ENCODE results near the gene ISG15. TPM values are rescaled to one million over a fixed set of nuclear protein-coding genes. Genes with fewer than 3 reads are reported as not detected.

Gene ISG15
- total and polyA plus RNA-seq, 2 experiments from 2014 or later, result 62.3 to 89.6 TPM

- 96% methylated on average over 23 of the region's 23 CpGs for WGBS (ENCODE audit: low lambda C conversion rate, missing lambda C conversion rate)
- no peaks in the 10 kb centered on the region for H3K9me3 ChIP-seq (ENCODE audit: low read depth)
- no peak overlapping the region for H3K4me3 ChIP-seq
- TF ChIP-seq EZH2phosphoT487 (IDR thresholded peaks at IDR 0.05; ENCODE audit: low read depth, severe bottlenecking, unreplicated experiment) (no peak), EZH2 (IDR thresholded peaks at IDR 0.05; ENCODE audit: borderline replicate concordance) (no peak), CTCF (IDR thresholded peaks at IDR 0.05; ENCODE audit: poor library complexity) (no peak)
- H3K79me2 ChIP-seq, result no peaks in the 10 kb centered on the region
- no peak for DNase-seq (ENCODE audit: low spot score)
- H3K4me1 ChIP-seq (ENCODE audit: insufficient read depth), result peaks cover 5% of the 10 kb centered on the region
- H2AFZ ChIP-seq, result no peak overlapping the region
- H3K27ac ChIP-seq, result no peak overlapping the region
- no peaks in the 10 kb centered on the region for H3K36me3 ChIP-seq (replicated peaks; ENCODE audit: insufficient read depth, low read depth)
- peaks cover 11% of the 10 kb centered on the region for H4K20me1 ChIP-seq (ENCODE audit: insufficient read depth, poor library complexity, severe bottlenecking)
- no peaks in the 10 kb centered on the region for H3K9me2 ChIP-seq (replicated peaks; ENCODE audit: insufficient read depth)
- H3K4me2 ChIP-seq, result no peak overlapping the region
- H3K27me3 ChIP-seq, result no peaks in the 10 kb centered on the region
Measured at GRCh38 chr1:1045129-1045528, 31.8 kb downstream of the ISG15 start.

- H3K4me2 ChIP-seq, result no peak overlapping the region
- whole genome bisulfite sequencing (ENCODE audit: low lambda C conversion rate, missing lambda C conversion rate), result 96% methylated on average over 11 of the region's 20 CpGs
- no peaks in the 10 kb centered on the region for H3K36me3 ChIP-seq (replicated peaks; ENCODE audit: insufficient read depth, low read depth)
- H3K27ac ChIP-seq, result no peak overlapping the region
- no peaks in the 10 kb centered on the region for H3K27me3 ChIP-seq
- H3K9me2 ChIP-seq (replicated peaks; ENCODE audit: insufficient read depth), result no peaks in the 10 kb centered on the region
- H3K4me1 ChIP-seq (ENCODE audit: insufficient read depth), result no peaks in the 10 kb centered on the region
- no peak overlapping the region for H2AFZ ChIP-seq
- H3K9me3 ChIP-seq (ENCODE audit: low read depth), result no peaks in the 10 kb centered on the region
- no peaks in the 10 kb centered on the region for H3K79me2 ChIP-seq
- H3K4me3 ChIP-seq, result no peak overlapping the region
- TF ChIP-seq EZH2phosphoT487 (IDR thresholded peaks at IDR 0.05; ENCODE audit: low read depth, severe bottlenecking, unreplicated experiment) (no peak), EZH2 (IDR thresholded peaks at IDR 0.05; ENCODE audit: borderline replicate concordance) (no peak), CTCF (IDR thresholded peaks at IDR 0.05; ENCODE audit: poor library complexity) (no peak)
- peaks cover 4% of the 10 kb centered on the region for H4K20me1 ChIP-seq (ENCODE audit: insufficient read depth, poor library complexity, severe bottlenecking)
- no peak for DNase-seq (ENCODE audit: low spot score)
Measured at GRCh38 chr1:1046243-1046642, 32.9 kb downstream of the ISG15 start.

GRCh38 chr1:1046767-1047166 is 33.5 kb downstream of the ISG15 start:
- no peak for TF ChIP-seq EZH2phosphoT487 (IDR thresholded peaks at IDR 0.05; ENCODE audit: low read depth, severe bottlenecking, unreplicated experiment)
- no peak for TF ChIP-seq CTCF (IDR thresholded peaks at IDR 0.05; ENCODE audit: poor library complexity)
- TF ChIP-seq EZH2 (IDR thresholded peaks at IDR 0.05; ENCODE audit: borderline replicate concordance), result no peak
- H3K4me1 ChIP-seq (ENCODE audit: insufficient read depth), result no peaks in the 10 kb centered on the region
- H3K4me3 ChIP-seq, result no peak overlapping the region
- H3K27ac ChIP-seq, result no peak overlapping the region
- no peak overlapping the region for H2AFZ ChIP-seq
- no peak overlapping the region for H3K4me2 ChIP-seq
- DNase-seq (ENCODE audit: low spot score), result no peak
- H3K9me3 ChIP-seq (ENCODE audit: low read depth), result no peaks in the 10 kb centered on the region
- WGBS (ENCODE audit: low lambda C conversion rate, missing lambda C conversion rate), result 96% methylated on average over 21 of the region's 26 CpGs
- no peaks in the 10 kb centered on the region for H3K27me3 ChIP-seq
- H3K9me2 ChIP-seq (replicated peaks; ENCODE audit: insufficient read depth), result no peaks in the 10 kb centered on the region
- no peaks in the 10 kb centered on the region for H3K79me2 ChIP-seq
- H4K20me1 ChIP-seq (ENCODE audit: insufficient read depth, poor library complexity, severe bottlenecking), result no peaks in the 10 kb centered on the region
- no peaks in the 10 kb centered on the region for H3K36me3 ChIP-seq (replicated peaks; ENCODE audit: insufficient read depth, low read depth)

- no peak overlapping the region for H2AFZ ChIP-seq
- no peak overlapping the region for H3K4me2 ChIP-seq
- no peak overlapping the region for H3K4me3 ChIP-seq
- no peaks in the 10 kb centered on the region for H3K27me3 ChIP-seq
- H3K27ac ChIP-seq, result no peak overlapping the region
- no peaks in the 10 kb centered on the region for H3K9me3 ChIP-seq (ENCODE audit: low read depth)
- H3K9me2 ChIP-seq (replicated peaks; ENCODE audit: insufficient read depth), result no peaks in the 10 kb centered on the region
- no peak for DNase-seq (ENCODE audit: low spot score)
- no peaks in the 10 kb centered on the region for H3K36me3 ChIP-seq (replicated peaks; ENCODE audit: insufficient read depth, low read depth)
- 95% methylated on average over 19 of the region's 19 CpGs for WGBS (ENCODE audit: low lambda C conversion rate, missing lambda C conversion rate)
- TF ChIP-seq EZH2phosphoT487 (IDR thresholded peaks at IDR 0.05; ENCODE audit: low read depth, severe bottlenecking, unreplicated experiment) (no peak), EZH2 (IDR thresholded peaks at IDR 0.05; ENCODE audit: borderline replicate concordance) (no peak), CTCF (IDR thresholded peaks at IDR 0.05; ENCODE audit: poor library complexity) (no peak)
- H3K4me1 ChIP-seq (ENCODE audit: insufficient read depth), result no peaks in the 10 kb centered on the region
- H3K79me2 ChIP-seq, result no peaks in the 10 kb centered on the region
- no peaks in the 10 kb centered on the region for H4K20me1 ChIP-seq (ENCODE audit: insufficient read depth, poor library complexity, severe bottlenecking)
Measured at GRCh38 chr1:1047407-1047806, 34.1 kb downstream of the ISG15 start.

All from hepatocyte (in vitro differentiated cells).